Psoas muscle (tissue), 8 donors: ENCODE measurements around the gene MBD3. TPM values are rescaled to one million over a fixed set of nuclear protein-coding genes. Genes with fewer than 3 reads are reported as not detected.

ENCODE experiments used
- ATAC-seq, 4 donors: fragments of 200-7000 bp; cut with Tn5 transposase; one replicate each; pipeline ENCODE4 v1.9.1; 2020; ENCODE audit warnings: moderate library complexity in 3 of 4, mild to moderate bottlenecking in 2 of 4
- DNase-seq, 2 donors: peaks; one replicate each; pipeline ENCODE4 v3.0.0-alpha.2; 2020
- H3K27ac ChIP-seq: fragments of 200-600 bp; one replicate; pipeline ENCODE4 v1.8.0; 2022
- H3K27me3 ChIP-seq, 3 donors: fragments of 200-600 bp in 1 of 3; one replicate each; pipeline versions ENCODE4 v1.6.1 to v1.8.0; 2013 to 2022; ENCODE audit warnings: low read length in 2 of 3, mild to moderate bottlenecking in 2 of 3, moderate library complexity in 1 of 3; ENCODE audit not compliant: insufficient read depth in 3 of 3
- H3K36me3 ChIP-seq, 2 donors: fragments of 200-600 bp in 1 of 2; one replicate each; pipeline versions ENCODE4 v1.6.1 to v1.8.0; 2013 to 2022; ENCODE audit warnings: low read depth in 1 of 2, mild to moderate bottlenecking in 1 of 2, moderate library complexity in 1 of 2; ENCODE audit not compliant: insufficient read depth in 1 of 2
- H3K4me1 ChIP-seq: fragments of 200-600 bp; one replicate; pipeline ENCODE4 v1.8.0; 2022
- H3K4me3 ChIP-seq: fragments of 200-600 bp; one replicate; pipeline ENCODE4 v1.8.0; 2022; ENCODE audit warnings: mild to moderate bottlenecking
- H3K9me3 ChIP-seq: fragments of 200-600 bp; one replicate; pipeline ENCODE4 v1.8.0; 2022
- CTCF ChIP-seq: fragments of 200-600 bp; IDR thresholded peaks from one replicate; pipeline ENCODE4 v1.8.0; 2022; ENCODE audit warnings: antibody characterized with exemption
- WGBS, 3 donors: extraction: QIAGEN DNeasy Blood & Tissue Kit; methylation state at CpG; one replicate each; pipeline versions ENCODE4 v1.1.6 to v1.1.7; 2013; 5-methylcytosine and 5-hydroxymethylcytosine counted together
- intact Hi-C, 2 donors: fragments of 100-400 bp; cut with DNase I; formaldehyde crosslinking; loops; one replicate each; pipeline versions ENCODE4 v1.11.0 to v1.14.2; 2022
- polyA plus RNA-seq, 3 donors: library from polyadenylated mRNA; stranded (reverse); fragments of 200-250 nt; gene quantifications; one replicate each; pipeline ENCODE4 v1.2.3, GENCODE V29; 2013
- total RNA-seq, 4 donors: library from RNA; stranded (reverse); fragmentation: NEBNext Ultra II Directional in 2 of 4; extraction: Animal tissue kit (Norgen Biotek cat#: 25700) in 2 of 4; gene quantifications; one replicate each; pipeline versions ENCODE4 v1.2.1 to v1.2.4, GENCODE V29; 2021 to 2023
- donor health status: healthy with polysubstance abuse.
- donor health status: DM: no; HTN: no; CAD: no; lungs with moderate emphysema.
- donor health status: Bipolar disorder and iron deficiency.
- donor health status: healthy.
- donor health status: DM: yes; HTN: yes; CAD: no.
- donor health status: DM: no; HTN: no; CAD: no.
- donor health status: DM: no; HTN: no; CAD: no.
- donor health status: DM: yes; HTN: yes; CAD: no.

MBD3 gene
- total and polyA plus RNA-seq, 7 donors, result 44.1 to 137 (median 83.6) TPM

GRCh38 chr19:1591421-1592023 is 1.1 kb downstream of the MBD3 start:
- ATAC-seq (peak; percentile 1 to 33 (median 8)), DNase-seq (no peak)
- no peak for TF ChIP-seq CTCF
- Histone ChIP-seq H3K9me3 (no peaks in the 10 kb centered on the region), H3K27me3 (no peaks in the 10 kb centered on the region), H3K4me3 (peak overlapping the region; percentile 95), H3K27ac (peak overlapping the region; percentile 97), H3K4me1 (peaks cover 31% of the 10 kb centered on the region), H3K36me3 (peaks cover 0 to 23% of the 10 kb centered on the region in 2 donors)
- intact Hi-C loops, result no loop called here
- WGBS, 3 donors, result 1 to 2% (median 2%) methylated on average over 29 to 31 of the region's 31 CpGs

- Histone ChIP-seq H3K27ac (peak overlapping the region; percentile 97), H3K4me1 (peaks cover 31% of the 10 kb centered on the region), H3K27me3 (no peaks in the 10 kb centered on the region), H3K9me3 (no peaks in the 10 kb centered on the region), H3K36me3 (peaks cover 0 to 16% of the 10 kb centered on the region in 2 donors), H3K4me3 (peak overlapping the region; percentile 95)
- ATAC-seq (no peak), DNase-seq (no peak)
- 21 to 32% (median 28%) methylated on average over 10 of the region's 10 CpGs for WGBS, 3 donors
- intact Hi-C loops, result no loop called here
- no peak for TF ChIP-seq CTCF
Observed at GRCh38 chr19:1590641-1591397, 1.8 kb downstream of the MBD3 start.

GRCh38 chr19:1587872-1588271 is 4.8 kb downstream of the MBD3 start:
- DNase-seq, result no peak
- 34 to 48% (median 39%) methylated on average over 9 of the region's 9 CpGs for WGBS, 3 donors
- no peak for TF ChIP-seq CTCF
- no peaks in the 10 kb centered on the region for H3K27me3 ChIP-seq
- H3K9me3 ChIP-seq, result no peaks in the 10 kb centered on the region
- peaks cover 31% of the 10 kb centered on the region for H3K4me1 ChIP-seq
- ATAC-seq, result no peak
- intact Hi-C loops, result no loop called here
- peak overlapping the region; percentile 42 for H3K27ac ChIP-seq
- H3K4me3 ChIP-seq, result no peak overlapping the region
- peaks cover 0 to 22% of the 10 kb centered on the region in 2 donors for H3K36me3 ChIP-seq

GRCh38 chr19:1585243-1585580 is 7.5 kb downstream of the MBD3 start:
- H3K27ac ChIP-seq, result no peak overlapping the region
- no peaks in the 10 kb centered on the region for H3K9me3 ChIP-seq
- 82 to 91% (median 86%) methylated on average over 13 of the region's 13 CpGs for WGBS, 3 donors
- no peak overlapping the region for H3K4me3 ChIP-seq
- no peaks in the 10 kb centered on the region for H3K27me3 ChIP-seq
- intact Hi-C loops, result no loop called here
- ATAC-seq (no peak), DNase-seq (no peak)
- no peak for TF ChIP-seq CTCF
- H3K36me3 ChIP-seq, result peaks cover 6 to 48% of the 10 kb centered on the region in 2 donors
- H3K4me1 ChIP-seq, result peaks cover 19% of the 10 kb centered on the region
